ENCODE results near the gene TFCP2L1. TPM values are rescaled to one million over a fixed set of nuclear protein-coding genes. Genes with fewer than 3 reads are reported as not detected.

Gene TFCP2L1
- total and polyA plus RNA-seq, 7 experiments from 2014 or later: 0.19 to 0.24 TPM; not detected in 5

- peaks cover 0 to 20% (median 13%) of the 10 kb centered on the region in 5 donors for H3K27me3 Mint-ChIP-seq
- no peak overlapping the region for H3K27ac Mint-ChIP-seq
- no peaks in the 10 kb centered on the region for H3K36me3 ChIP-seq (ENCODE audit: control insufficient read depth in 2 of 3, insufficient read depth in 3 of 3, low read length in 3 of 3)
- peaks cover 0 to 5% (median 0%) of the 10 kb centered on the region in 11 donors for H3K9me3 Mint-ChIP-seq
- POLR2A ChIA-PET: no interaction called here
- no peaks in the 10 kb centered on the region for H3K36me3 Mint-ChIP-seq
- CTCF ChIA-PET: no interaction called here
- intact Hi-C loops (cut with micrococcal nuclease): no loop called here
- no peak overlapping the region for H3K4me3 Mint-ChIP-seq
- no peak overlapping the region for H3K27ac ChIP-seq (ENCODE audit: low read depth, low read length)
- no peak for DNase-seq
- no peaks in the 10 kb centered on the region for H3K27me3 ChIP-seq (ENCODE audit: control insufficient read depth in 2 of 2, insufficient read depth in 2 of 2, low read length in 2 of 2)
- H3K4me1 Mint-ChIP-seq: no peaks in the 10 kb centered on the region
- H3K9me3 ChIP-seq (ENCODE audit: control insufficient read depth in 2 of 3, low read length in 3 of 3): no peaks in the 10 kb centered on the region
- no peak for ATAC-seq
- no peaks in the 10 kb centered on the region for H3K4me1 ChIP-seq (ENCODE audit: control insufficient read depth in 2 of 2, insufficient read depth in 2 of 2, low read length in 2 of 2)
- no peak overlapping the region for H3K4me3 ChIP-seq (ENCODE audit: low read length)
Observed at GRCh38 chr2:121178730-121179129, 106.3 kb downstream of the TFCP2L1 start.

GRCh38 chr2:121177896-121178295, 107.1 kb downstream of the TFCP2L1 start:
- Mint-ChIP-seq H3K4me3 (no peak overlapping the region), H3K4me1 (no peaks in the 10 kb centered on the region), H3K36me3 (no peaks in the 10 kb centered on the region), H3K27ac (no peak overlapping the region), H3K9me3 (peaks cover 0 to 5% (median 0%) of the 10 kb centered on the region in 11 donors), H3K27me3 (peaks cover 0 to 23% (median 15%) of the 10 kb centered on the region in 5 donors)
- ChIA-PET CTCF (no interaction called here), POLR2A (no interaction called here)
- Histone ChIP-seq H3K9me3 (ENCODE audit: control insufficient read depth in 2 of 3, low read length in 3 of 3) (no peaks in the 10 kb centered on the region), H3K36me3 (ENCODE audit: control insufficient read depth in 2 of 3, insufficient read depth in 3 of 3, low read length in 3 of 3) (no peaks in the 10 kb centered on the region), H3K27me3 (ENCODE audit: control insufficient read depth in 2 of 2, insufficient read depth in 2 of 2, low read length in 2 of 2) (no peaks in the 10 kb centered on the region), H3K4me1 (ENCODE audit: control insufficient read depth in 2 of 2, insufficient read depth in 2 of 2, low read length in 2 of 2) (no peaks in the 10 kb centered on the region), H3K4me3 (ENCODE audit: low read length) (no peak overlapping the region), H3K27ac (ENCODE audit: low read depth, low read length) (no peak overlapping the region)
- ATAC-seq (no peak), DNase-seq (no peak)
- intact Hi-C loops (cut with micrococcal nuclease): no loop called here

GRCh38 chr2:121175326-121175725, 109.7 kb downstream of the TFCP2L1 start:
- DNase-seq: no peak
- CTCF ChIA-PET: no interaction called here
- intact Hi-C loops (cut with micrococcal nuclease): no loop called here

GRCh38 chr2:121173806-121174205, 111.2 kb downstream of the TFCP2L1 start:
- Histone ChIP-seq H3K9me3 (ENCODE audit: control insufficient read depth in 2 of 3, low read length in 3 of 3) (peaks cover 0 to 9% (median 5%) of the 10 kb centered on the region in 3 experiments), H3K27ac (ENCODE audit: low read depth, low read length) (no peak overlapping the region), H3K4me1 (ENCODE audit: control insufficient read depth in 2 of 2, insufficient read depth in 2 of 2, low read length in 2 of 2) (no peaks in the 10 kb centered on the region), H3K4me3 (ENCODE audit: low read length) (no peak overlapping the region), H3K27me3 (ENCODE audit: control insufficient read depth in 2 of 2, insufficient read depth in 2 of 2, low read length in 2 of 2) (no peaks in the 10 kb centered on the region), H3K36me3 (ENCODE audit: control insufficient read depth in 2 of 3, insufficient read depth in 3 of 3, low read length in 3 of 3) (no peaks in the 10 kb centered on the region)
- Mint-ChIP-seq H3K4me1 (peaks cover 0 to 1% (median 0%) of the 10 kb centered on the region in 7 donors), H3K4me3 (no peak overlapping the region), H3K27ac (no peak overlapping the region), H3K27me3 (peaks cover 0 to 42% (median 33%) of the 10 kb centered on the region in 5 donors), H3K9me3 (peaks cover 5 to 24% (median 15%) of the 10 kb centered on the region in 11 donors), H3K36me3 (peaks cover 0 to 10% (median 3%) of the 10 kb centered on the region in 5 donors)
- CTCF ChIA-PET: no interaction called here
- POLR2A ChIA-PET: no interaction called here
- no peak for DNase-seq
- intact Hi-C loops (cut with micrococcal nuclease): no loop called here
- no peak for ATAC-seq

More at GRCh38 chr2:121175326-121175725, 109.7 kb downstream of the TFCP2L1 start:
- H3K27ac Mint-ChIP-seq: no peak overlapping the region
- H3K9me3 ChIP-seq (ENCODE audit: control insufficient read depth in 2 of 3, low read length in 3 of 3): peaks cover 0 to 9% (median 5%) of the 10 kb centered on the region in 3 experiments
- no peak for ATAC-seq
- H3K4me3 Mint-ChIP-seq: no peak overlapping the region
- no peak overlapping the region for H3K4me3 ChIP-seq (ENCODE audit: low read length)
- no peaks in the 10 kb centered on the region for H3K36me3 ChIP-seq (ENCODE audit: control insufficient read depth in 2 of 3, insufficient read depth in 3 of 3, low read length in 3 of 3)
- H3K4me1 ChIP-seq (ENCODE audit: control insufficient read depth in 2 of 2, insufficient read depth in 2 of 2, low read length in 2 of 2): no peaks in the 10 kb centered on the region
- H3K27ac ChIP-seq (ENCODE audit: low read depth, low read length): no peak overlapping the region
- H3K9me3 Mint-ChIP-seq: peaks cover 5 to 20% (median 12%) of the 10 kb centered on the region in 11 donors
- POLR2A ChIA-PET: no interaction called here
- H3K27me3 Mint-ChIP-seq: peaks cover 0 to 35% (median 30%) of the 10 kb centered on the region in 5 donors
- peaks cover 0 to 1% (median 0%) of the 10 kb centered on the region in 7 donors for H3K4me1 Mint-ChIP-seq
- no peaks in the 10 kb centered on the region for H3K27me3 ChIP-seq (ENCODE audit: control insufficient read depth in 2 of 2, insufficient read depth in 2 of 2, low read length in 2 of 2)
- H3K36me3 Mint-ChIP-seq: peaks cover 0 to 10% (median 3%) of the 10 kb centered on the region in 5 donors

- Histone ChIP-seq H3K4me1 (ENCODE audit: control insufficient read depth in 2 of 2, insufficient read depth in 2 of 2, low read length in 2 of 2) (no peaks in the 10 kb centered on the region), H3K27ac (ENCODE audit: low read depth, low read length) (no peak overlapping the region), H3K36me3 (ENCODE audit: control insufficient read depth in 2 of 3, insufficient read depth in 3 of 3, low read length in 3 of 3) (no peaks in the 10 kb centered on the region), H3K4me3 (ENCODE audit: low read length) (no peak overlapping the region), H3K27me3 (ENCODE audit: control insufficient read depth in 2 of 2, insufficient read depth in 2 of 2, low read length in 2 of 2) (no peaks in the 10 kb centered on the region), H3K9me3 (ENCODE audit: control insufficient read depth in 2 of 3, low read length in 3 of 3) (peaks cover 0 to 9% (median 5%) of the 10 kb centered on the region in 3 experiments)
- ATAC-seq: no peak
- ChIA-PET POLR2A (no interaction called here), CTCF (interaction anchor here (0.6 kb wide), 1 partner anchor 1733 kb away, joined by 3 read pairs; no protein-coding TSS in a partner anchor)
- Mint-ChIP-seq H3K36me3 (peaks cover 0 to 10% (median 3%) of the 10 kb centered on the region in 5 donors), H3K4me3 (no peak overlapping the region), H3K4me1 (peaks cover 0 to 1% (median 0%) of the 10 kb centered on the region in 7 donors), H3K27ac (no peak overlapping the region), H3K27me3 (peaks cover 0 to 42% (median 33%) of the 10 kb centered on the region in 5 donors), H3K9me3 (peaks cover 5 to 24% (median 15%) of the 10 kb centered on the region in 11 donors)
- intact Hi-C loops (cut with micrococcal nuclease): no loop called here
- DNase-seq: no peak
Observed at GRCh38 chr2:121173112-121173511, 111.9 kb downstream of the TFCP2L1 start.

- CTCF ChIA-PET: interaction anchor here (0.6 kb wide), 1 partner anchor 1732 kb away, joined by 3 read pairs; no protein-coding TSS in a partner anchor
- no peak overlapping the region for H3K27ac Mint-ChIP-seq
- no peaks in the 10 kb centered on the region for H3K27me3 ChIP-seq (ENCODE audit: control insufficient read depth in 2 of 2, insufficient read depth in 2 of 2, low read length in 2 of 2)
- H3K27ac ChIP-seq (ENCODE audit: low read depth, low read length): no peak overlapping the region
- no peaks in the 10 kb centered on the region for H3K36me3 ChIP-seq (ENCODE audit: control insufficient read depth in 2 of 3, insufficient read depth in 3 of 3, low read length in 3 of 3)
- intact Hi-C loops (cut with micrococcal nuclease): no loop called here
- peaks cover 0 to 42% (median 26%) of the 10 kb centered on the region in 5 donors for H3K27me3 Mint-ChIP-seq
- H3K4me1 Mint-ChIP-seq: peaks cover 0 to 1% (median 0%) of the 10 kb centered on the region in 7 donors
- no peak overlapping the region for H3K4me3 ChIP-seq (ENCODE audit: low read length)
- H3K9me3 Mint-ChIP-seq: peaks cover 5 to 24% (median 15%) of the 10 kb centered on the region in 11 donors
- no peaks in the 10 kb centered on the region for H3K4me1 ChIP-seq (ENCODE audit: control insufficient read depth in 2 of 2, insufficient read depth in 2 of 2, low read length in 2 of 2)
- H3K9me3 ChIP-seq (ENCODE audit: control insufficient read depth in 2 of 3, low read length in 3 of 3): peaks cover 0 to 9% (median 5%) of the 10 kb centered on the region in 3 experiments
- POLR2A ChIA-PET: no interaction called here
- no peak overlapping the region for H3K4me3 Mint-ChIP-seq
- ATAC-seq (no peak), DNase-seq (no peak)
- peaks cover 0 to 10% (median 3%) of the 10 kb centered on the region in 5 donors for H3K36me3 Mint-ChIP-seq
Observed at GRCh38 chr2:121172456-121172855, 112.5 kb downstream of the TFCP2L1 start.

GRCh38 chr2:121171625-121172119, 113.3 kb downstream of the TFCP2L1 start:
- DNase-seq (no peak), ATAC-seq (no peak)
- Histone ChIP-seq H3K4me1 (ENCODE audit: control insufficient read depth in 2 of 2, insufficient read depth in 2 of 2, low read length in 2 of 2) (no peaks in the 10 kb centered on the region), H3K9me3 (ENCODE audit: control insufficient read depth in 2 of 3, low read length in 3 of 3) (peaks cover 0 to 9% (median 5%) of the 10 kb centered on the region in 3 experiments), H3K27me3 (ENCODE audit: control insufficient read depth in 2 of 2, insufficient read depth in 2 of 2, low read length in 2 of 2) (no peaks in the 10 kb centered on the region), H3K27ac (ENCODE audit: low read depth, low read length) (no peak overlapping the region), H3K4me3 (ENCODE audit: low read length) (no peak overlapping the region), H3K36me3 (ENCODE audit: control insufficient read depth in 2 of 3, insufficient read depth in 3 of 3, low read length in 3 of 3) (no peaks in the 10 kb centered on the region)
- peaks cover 0 to 45% (median 24%) of the 10 kb centered on the region in 5 donors for H3K27me3 Mint-ChIP-seq
- H3K27ac Mint-ChIP-seq: no peak overlapping the region
- ChIA-PET POLR2A (no interaction called here), CTCF (no interaction called here)
- H3K4me1 Mint-ChIP-seq: peaks cover 0 to 1% (median 0%) of the 10 kb centered on the region in 7 donors
- intact Hi-C loops (cut with micrococcal nuclease): no loop called here
- H3K36me3 Mint-ChIP-seq: peaks cover 0 to 10% (median 3%) of the 10 kb centered on the region in 5 donors
- H3K9me3 Mint-ChIP-seq: peaks cover 5 to 24% (median 15%) of the 10 kb centered on the region in 11 donors
- no peak overlapping the region for H3K4me3 Mint-ChIP-seq
